ENCODE measurements around the gene FBXW4.

GRCh38 chr10:101653536-101653935 lies 41.4 kb downstream of the FBXW4 start:
- TF ChIP-seq FOXM1 (IDR thresholded peaks at IDR 0.05; ENCODE audit: borderline replicate concordance, low read depth) = no peak
- TF ChIP-seq RAD21 (IDR thresholded peaks at IDR 0.05; ENCODE audit: low read depth) = no peak
- TF ChIP-seq TCF12 (IDR thresholded peaks at IDR 0.05; ENCODE audit: low read depth) = no peak
- TF ChIP-seq EP300 (IDR thresholded peaks at IDR 0.05; ENCODE audit: borderline replicate concordance) = no peak
- TF ChIP-seq MAX (IDR thresholded peaks at IDR 0.05) = no peak
- no peak for TF ChIP-seq NFIC (IDR thresholded peaks at IDR 0.05)
- TF ChIP-seq REST (IDR thresholded peaks at IDR 0.05; ENCODE audit: low read depth) = no peak
- TF ChIP-seq TEAD4 (IDR thresholded peaks at IDR 0.05) = no peak
- no peak for TF ChIP-seq YY1 (IDR thresholded peaks at IDR 0.05; ENCODE audit: low read depth)
- TF ChIP-seq CREB1 (IDR thresholded peaks at IDR 0.05; ENCODE audit: low read depth) = no peak
- TF ChIP-seq ZBTB7A (IDR thresholded peaks at IDR 0.05; ENCODE audit: low read depth) = no peak
